ENCODE data around the gene TLR8.

TLR8 gene

DNA sequence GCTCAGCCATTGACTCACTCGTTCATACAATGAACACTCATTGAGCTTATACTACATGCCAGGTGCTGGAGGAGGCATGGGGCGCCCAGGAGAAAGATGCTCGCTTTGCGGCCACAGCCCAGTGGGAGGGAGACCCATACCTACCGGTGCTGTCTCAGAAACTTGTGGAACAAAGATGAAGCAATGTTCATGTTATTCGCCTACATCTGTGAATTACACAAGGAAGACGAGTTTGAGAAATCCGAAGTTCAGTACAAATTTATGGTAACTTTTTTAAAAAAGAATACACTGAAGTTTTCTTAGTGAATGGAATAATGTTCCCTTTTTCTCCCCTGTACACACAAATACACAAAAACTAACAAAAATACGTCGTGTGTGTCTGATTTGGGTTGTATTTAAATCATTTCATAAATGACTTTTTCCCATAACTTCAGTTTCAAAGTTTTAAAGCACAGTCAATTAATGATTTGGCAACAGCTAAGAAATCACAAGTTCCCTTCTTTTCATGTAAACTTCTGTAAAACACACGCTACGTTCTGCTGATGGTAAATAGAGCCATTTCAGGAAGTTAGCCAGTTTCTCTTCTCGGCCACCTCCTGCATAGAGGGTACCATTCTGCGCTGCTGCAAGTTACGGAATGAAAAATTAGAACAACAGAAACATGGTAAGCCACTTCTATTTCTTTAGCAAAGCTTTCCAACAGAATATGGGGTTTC is at the start of gene TLR8:
Gene TLR8 (plus strand): TSS at position 575 of the 716 bp plus-strand sequence. CDS start 87 bp downstream, at position 662.
- DNase-seq (ENCODE audit: low read depth): no peak

DNA sequence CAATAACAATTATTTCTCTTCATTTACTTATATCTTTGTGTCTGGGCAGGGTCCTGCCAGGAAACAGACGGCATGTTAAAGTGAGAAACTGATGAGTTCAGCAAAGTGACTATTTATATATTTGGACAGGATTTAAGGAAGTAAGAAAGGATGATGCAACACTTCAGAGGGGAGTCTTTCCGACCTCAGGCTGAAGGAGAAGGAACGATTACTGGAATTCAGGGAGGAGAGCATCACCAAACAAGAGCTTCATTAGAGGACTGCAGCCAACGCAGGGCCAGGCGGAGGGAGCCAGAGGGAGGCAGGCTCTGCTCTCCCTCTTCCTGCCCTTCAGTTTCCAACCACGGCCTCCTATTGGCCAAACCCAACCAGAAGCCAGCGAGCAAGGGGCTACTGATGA is 41.1 kb upstream of the TLR8 start:
- no peak for DNase-seq (ENCODE audit: low read depth)

DNA sequence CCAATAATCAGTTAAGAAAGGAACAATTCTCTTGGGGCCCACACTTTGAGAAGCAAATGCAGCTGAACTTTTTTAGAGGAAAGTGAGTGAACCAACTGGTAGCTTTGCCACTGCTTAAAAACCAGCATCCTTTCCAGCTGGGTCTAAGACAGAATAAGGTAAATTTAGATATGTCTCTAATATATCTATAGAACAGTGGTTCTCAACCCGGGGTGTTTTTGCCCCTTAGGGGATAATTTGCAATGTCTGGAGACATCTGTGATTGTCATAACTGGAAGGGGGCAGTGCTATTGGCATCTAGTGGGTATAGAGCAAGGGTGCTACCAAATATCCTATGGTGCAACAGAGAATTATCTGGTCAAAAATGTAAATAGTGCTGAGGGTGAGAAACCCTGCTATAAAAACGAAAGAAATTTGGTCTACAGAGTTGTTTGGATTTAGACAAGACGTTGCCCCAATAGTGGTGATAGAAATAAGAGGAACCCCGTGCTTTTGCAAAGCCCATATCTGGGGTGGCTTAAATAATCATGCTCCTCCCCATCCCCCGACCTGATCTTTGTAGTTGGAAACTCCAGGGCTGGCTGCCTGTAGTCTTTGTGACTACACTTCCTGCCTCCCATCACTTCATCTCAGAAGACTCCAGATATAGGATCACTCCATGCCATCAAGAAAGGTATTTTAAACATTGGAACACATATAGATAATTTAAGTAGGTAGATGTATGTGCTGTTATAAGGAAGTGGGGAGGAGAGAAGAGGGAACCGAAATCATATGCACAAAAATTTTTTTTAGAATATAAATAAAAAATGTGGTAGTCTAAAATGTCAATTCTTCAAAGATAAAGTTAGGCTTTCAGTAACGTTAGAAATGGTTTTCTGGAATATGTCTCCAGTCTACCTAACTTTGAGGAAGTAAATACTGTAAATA is 39.7 kb upstream of the TLR8 start, which contains the start of gene TLR7:
Gene TLR7 (plus strand): TSS at position 622 of the 927 bp plus-strand sequence. CDS start 507 bp downstream, outside the sequence.
- no peak for DNase-seq (ENCODE audit: low read depth)

DNA sequence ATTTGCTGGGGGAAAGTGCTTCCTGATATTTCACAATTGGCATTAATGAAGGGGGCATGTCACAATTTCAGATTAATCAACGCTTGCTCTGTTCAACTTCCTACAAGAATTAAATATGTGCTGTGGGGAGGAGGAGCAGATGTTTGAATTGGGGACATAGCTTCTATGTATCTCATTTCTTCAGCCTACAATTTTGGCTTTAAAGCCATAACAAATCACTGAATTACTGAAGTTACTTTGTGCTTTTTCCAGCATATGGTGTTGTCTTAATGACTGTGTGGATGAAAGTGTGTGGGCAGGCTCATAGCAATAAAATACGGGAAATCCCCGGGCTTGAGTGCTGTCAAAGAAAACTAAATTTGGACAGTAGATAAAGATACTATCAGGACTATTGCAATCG is 38.7 kb upstream of the TLR8 start:
- DNase-seq (ENCODE audit: low read depth): no peak

DNA sequence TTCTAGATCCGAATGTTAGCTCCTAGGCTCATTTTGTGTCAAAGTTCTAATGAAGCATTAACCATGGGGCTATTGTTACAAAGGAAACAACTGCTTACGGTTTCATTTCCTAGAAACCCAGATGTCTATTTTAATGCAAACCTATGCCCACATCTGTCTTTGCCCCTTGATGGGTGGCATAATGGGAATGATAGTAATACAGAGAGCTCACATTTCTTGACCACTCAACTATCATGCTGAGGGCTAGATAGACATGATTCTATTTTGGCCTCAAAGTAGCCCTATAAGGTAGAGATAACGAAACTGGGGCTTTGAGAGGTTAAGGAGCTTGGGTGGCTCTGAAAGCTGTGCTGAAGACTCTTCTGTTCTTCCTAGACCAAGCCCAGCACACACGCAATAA is 37.7 kb upstream of the TLR8 start:
- DNase-seq (ENCODE audit: low read depth): no peak

DNA sequence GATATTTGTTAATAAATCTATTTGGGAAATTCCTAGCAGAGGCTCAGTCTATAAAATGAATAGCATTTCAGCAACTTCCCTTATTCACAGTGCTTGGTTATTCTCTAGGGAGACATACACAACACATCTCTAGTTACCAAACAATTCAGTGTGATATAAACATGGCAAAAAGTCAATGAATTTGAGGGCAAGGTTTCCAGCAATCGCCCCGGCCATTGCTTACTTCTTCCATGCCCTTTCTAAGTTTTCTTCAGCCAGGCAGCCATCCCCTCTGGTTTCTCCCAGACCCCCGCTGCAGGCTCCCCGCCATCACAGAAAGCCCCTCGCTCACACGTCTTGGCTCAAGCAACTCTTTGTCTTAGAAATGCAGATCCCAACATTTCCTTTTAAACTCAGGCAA is 35.2 kb upstream of the TLR8 start:
- DNase-seq (ENCODE audit: low read depth): no peak

DNA sequence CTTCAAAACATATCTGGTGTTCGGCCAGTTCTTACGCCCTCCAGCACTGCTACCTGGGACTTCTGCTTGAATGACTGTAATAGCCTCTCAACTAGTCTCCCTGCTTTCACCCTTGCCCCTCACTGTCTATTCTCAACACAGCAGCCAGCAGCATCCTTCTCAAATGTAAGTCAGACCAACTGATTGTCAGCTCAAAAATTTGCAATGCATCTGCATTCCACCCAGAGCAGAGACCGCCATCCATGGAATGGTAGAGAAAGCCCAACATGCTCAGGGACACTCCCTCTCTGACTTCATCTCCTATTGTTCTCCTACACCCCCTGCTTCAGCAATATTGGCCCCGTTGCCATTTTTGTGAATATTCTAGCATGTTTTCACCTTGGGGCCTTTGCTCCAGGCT is 33.7 kb upstream of the TLR8 start:
- no peak for DNase-seq (ENCODE audit: low read depth)

DNA sequence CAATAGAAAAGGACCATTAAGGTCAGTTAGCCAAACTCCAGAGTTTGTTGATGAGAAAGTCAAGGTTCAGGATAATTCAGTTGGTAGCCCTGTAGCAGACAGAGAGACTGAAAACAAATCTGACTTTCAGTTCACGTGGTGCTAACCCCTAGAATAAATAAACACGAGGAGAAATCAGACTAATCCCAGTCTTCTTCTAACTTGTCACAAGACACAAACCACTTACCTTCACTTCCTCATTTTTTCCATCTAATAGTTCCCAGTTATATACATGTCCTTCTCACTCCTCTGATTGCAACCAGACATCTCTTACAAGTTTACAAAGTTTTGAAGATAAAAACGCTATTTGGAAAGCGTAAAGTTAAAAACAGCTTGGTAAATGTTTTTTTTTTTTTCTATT is 31.8 kb upstream of the TLR8 start:
- DNase-seq (ENCODE audit: low read depth): no peak

DNA sequence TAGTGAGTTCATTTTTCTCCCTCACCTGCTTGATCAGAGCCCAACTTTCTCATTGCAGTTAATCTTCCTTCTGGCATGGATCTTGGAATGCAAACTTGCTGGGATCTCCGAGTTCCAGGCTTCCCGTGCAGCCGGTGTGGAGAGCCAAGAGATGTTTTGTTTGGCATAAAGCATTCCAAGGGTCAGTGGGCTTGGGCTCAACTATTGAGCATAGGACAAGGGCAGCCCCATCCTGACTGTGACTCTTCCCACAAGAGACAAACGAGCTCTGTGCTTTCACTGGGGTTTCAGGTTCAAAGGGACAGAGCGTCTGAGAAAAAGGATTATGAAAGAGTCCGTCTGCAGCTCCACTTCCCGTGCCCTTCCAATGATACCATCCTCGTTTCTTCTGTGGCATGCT is 29.0 kb upstream of the TLR8 start:
- DNase-seq (ENCODE audit: low read depth): no peak

DNA sequence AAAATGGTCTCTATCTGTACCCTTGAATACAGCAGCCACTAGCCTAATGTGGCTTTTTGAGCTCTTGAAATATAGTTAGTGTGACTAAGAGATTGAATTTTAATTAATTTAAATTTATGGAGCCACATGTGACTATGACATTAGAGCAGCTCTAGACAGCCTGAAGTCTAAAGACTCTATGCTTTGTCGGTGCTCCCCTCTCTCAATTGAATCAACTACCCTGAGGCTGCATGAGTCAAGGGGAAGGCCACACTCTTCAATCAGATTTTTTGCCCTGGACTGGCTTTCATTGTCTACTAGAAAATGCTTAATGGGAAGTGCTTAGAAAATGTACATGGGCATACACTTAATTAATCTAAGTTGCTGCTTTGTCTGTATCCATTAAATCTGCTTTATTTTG is 27.9 kb upstream of the TLR8 start:
- no peak for DNase-seq (ENCODE audit: low read depth)

DNA sequence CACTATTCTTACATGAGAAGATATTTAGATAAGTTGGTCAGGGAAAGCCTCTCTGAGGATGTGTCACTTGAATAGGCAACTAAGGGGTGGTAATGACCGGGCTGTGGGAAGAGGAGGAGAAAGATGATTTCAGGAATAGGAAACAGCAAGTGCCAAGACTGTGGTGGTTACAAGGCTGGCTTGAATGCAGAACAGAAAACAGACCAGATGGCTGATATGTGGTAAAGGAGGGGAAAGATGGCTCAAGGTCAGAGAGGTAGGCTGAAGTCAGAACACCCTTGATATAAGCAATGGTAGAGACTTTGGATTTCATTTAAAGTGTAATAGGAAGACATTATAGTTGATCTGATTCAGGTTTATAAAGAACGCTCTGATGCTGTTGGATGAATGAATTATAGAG is 24.5 kb upstream of the TLR8 start:
- no peak for DNase-seq (ENCODE audit: low read depth)

DNA sequence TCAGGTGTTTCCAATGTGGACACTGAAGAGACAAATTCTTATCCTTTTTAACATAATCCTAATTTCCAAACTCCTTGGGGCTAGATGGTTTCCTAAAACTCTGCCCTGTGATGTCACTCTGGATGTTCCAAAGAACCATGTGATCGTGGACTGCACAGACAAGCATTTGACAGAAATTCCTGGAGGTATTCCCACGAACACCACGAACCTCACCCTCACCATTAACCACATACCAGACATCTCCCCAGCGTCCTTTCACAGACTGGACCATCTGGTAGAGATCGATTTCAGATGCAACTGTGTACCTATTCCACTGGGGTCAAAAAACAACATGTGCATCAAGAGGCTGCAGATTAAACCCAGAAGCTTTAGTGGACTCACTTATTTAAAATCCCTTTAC is 20.9 kb upstream of the TLR8 start:
- DNase-seq (ENCODE audit: low read depth): no peak

DNA sequence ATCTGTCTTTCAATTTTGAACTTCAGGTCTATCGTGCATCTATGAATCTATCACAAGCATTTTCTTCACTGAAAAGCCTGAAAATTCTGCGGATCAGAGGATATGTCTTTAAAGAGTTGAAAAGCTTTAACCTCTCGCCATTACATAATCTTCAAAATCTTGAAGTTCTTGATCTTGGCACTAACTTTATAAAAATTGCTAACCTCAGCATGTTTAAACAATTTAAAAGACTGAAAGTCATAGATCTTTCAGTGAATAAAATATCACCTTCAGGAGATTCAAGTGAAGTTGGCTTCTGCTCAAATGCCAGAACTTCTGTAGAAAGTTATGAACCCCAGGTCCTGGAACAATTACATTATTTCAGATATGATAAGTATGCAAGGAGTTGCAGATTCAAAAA is 19.9 kb upstream of the TLR8 start:
- DNase-seq (ENCODE audit: low read depth): no peak

DNA sequence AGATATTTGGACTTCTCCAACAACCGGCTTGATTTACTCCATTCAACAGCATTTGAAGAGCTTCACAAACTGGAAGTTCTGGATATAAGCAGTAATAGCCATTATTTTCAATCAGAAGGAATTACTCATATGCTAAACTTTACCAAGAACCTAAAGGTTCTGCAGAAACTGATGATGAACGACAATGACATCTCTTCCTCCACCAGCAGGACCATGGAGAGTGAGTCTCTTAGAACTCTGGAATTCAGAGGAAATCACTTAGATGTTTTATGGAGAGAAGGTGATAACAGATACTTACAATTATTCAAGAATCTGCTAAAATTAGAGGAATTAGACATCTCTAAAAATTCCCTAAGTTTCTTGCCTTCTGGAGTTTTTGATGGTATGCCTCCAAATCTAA is 19.3 kb upstream of the TLR8 start:
- no peak for DNase-seq (ENCODE audit: low read depth)

DNA sequence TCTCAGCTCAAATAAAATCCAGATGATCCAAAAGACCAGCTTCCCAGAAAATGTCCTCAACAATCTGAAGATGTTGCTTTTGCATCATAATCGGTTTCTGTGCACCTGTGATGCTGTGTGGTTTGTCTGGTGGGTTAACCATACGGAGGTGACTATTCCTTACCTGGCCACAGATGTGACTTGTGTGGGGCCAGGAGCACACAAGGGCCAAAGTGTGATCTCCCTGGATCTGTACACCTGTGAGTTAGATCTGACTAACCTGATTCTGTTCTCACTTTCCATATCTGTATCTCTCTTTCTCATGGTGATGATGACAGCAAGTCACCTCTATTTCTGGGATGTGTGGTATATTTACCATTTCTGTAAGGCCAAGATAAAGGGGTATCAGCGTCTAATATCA is 18.7 kb upstream of the TLR8 start:
- DNase-seq (ENCODE audit: low read depth): no peak

DNA sequence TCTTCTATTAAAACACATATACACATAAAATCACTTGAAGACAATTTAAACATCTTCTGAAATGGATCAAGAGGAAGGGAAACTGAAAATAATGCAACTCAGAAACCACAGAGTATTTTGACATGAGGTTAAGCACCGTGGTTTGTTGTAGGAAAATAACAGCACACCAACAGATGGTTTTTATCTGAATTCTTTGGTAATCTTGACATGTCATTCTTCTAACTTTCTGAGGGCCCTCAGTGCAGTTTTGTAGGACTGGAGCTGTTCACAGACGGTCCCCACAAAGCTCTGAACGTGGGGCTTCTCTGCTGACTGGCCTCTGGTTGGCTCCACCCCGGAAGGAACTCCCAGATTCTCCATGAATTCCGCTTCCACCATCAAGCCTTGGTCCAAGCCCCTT is 16.0 kb upstream of the TLR8 start:
- DNase-seq (ENCODE audit: low read depth): no peak

DNA sequence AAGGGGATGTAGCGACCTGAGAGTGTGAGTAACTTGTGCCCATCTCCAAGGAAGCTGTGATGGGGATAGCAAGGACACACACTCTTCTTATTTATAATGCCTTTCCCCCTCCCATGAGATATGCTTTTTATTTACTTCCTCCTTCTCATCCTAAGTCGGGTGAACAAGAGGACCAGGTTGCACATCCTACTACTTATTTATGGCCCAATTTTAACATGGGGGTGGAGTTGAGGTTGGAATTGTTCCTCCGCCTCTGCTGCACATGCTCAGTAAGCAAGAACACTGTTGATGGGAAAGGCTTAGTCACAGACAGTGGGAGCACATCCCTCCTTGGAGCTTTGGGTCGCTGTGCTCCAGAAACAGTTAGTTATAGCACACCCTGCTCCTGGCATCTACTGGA is 15.2 kb upstream of the TLR8 start:
- DNase-seq (ENCODE audit: low read depth): no peak

DNA sequence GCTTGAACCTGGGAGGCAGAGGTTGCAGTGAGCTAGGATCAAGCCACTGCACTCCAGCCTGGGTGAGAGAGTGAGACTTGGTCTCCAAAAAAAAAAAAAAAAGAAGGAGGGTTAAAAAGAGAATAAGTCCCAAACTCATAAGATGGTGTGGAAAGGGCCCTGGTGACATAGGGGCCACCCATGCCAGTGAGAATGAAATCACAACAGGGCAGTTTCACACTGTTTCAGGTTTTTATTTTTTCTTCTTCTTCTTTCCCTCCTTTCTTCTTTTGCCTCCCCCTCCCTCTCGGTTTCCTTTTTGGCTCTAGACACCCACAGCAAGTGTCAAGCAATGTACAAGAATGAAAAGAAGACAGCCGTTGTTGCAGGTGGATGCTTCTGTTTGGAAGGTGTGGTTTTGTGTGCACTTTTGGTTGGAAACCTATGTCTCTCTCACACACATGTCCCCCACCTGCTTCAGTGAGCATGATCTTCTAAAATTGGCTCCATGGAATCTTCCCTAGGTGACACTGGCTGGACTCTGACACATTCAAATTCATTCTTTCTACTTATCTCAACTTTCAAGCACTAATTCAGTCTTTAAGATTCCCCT is 14.4 kb upstream of the TLR8 start:
- DNase-seq (ENCODE audit: low read depth): no peak

DNA sequence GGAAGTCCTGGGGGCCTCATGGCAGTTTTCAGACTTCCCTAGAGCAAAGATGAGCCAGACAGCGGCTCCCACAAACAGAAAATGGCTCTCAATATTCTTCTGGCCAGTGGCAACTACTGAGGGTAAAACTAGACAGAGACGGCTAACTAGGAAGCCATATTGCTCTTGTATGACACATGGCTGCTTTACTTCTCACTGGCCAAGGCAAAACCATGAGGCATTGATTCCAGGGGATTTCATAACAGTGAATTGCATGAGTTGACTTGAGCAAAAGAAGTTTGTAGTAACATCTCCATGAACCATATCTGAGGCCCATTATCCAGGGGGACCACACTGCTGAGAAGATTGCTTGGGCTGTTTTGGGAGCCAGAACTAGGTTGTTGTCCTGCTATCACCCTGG is 13.7 kb upstream of the TLR8 start:
- DNase-seq (ENCODE audit: low read depth): no peak

DNA sequence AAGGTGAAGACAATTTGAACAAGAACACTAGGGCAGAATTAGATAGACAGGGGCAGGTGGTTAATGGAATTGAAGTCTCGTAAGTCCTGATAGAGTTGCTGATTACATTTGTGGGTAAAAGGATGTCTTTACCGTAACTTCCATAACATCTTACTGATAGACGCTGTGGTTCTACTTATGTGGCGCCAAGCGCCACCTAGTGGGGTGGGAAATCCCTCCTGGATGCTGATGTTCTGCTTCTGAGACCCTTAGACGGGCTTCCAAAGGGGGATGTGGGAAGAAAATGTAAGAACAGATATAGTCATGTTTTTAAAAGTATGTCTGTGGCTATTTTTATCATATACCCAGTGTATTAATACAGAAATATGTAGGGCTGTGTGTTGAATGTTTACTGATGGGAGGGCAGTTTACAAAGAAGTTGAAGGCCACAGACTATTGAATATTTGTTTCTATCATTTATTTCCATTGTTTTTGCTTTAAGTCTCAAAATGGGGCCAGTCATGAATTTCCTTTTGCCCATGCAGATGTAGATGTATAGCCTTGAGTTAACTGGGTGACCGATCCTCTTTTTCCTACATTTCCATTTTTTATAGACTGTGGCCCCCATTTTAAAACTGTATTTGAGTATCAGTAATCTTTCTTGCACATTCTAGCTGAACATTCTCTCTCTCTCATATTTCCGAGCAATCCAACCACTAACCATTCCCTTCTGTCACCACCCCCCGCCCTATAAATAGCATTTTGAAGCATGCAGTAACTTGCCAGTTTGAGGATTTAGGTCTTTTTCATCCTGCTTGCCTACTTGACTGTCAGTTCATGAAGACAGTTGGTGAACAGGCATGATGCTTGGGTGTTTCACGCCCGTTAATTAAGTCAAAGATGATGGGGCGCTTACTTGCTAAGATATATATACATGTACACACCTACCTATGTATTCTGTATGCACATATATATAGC is 12.1 kb upstream of the TLR8 start:
- DNase-seq (ENCODE audit: low read depth): peak; percentile 15

DNA sequence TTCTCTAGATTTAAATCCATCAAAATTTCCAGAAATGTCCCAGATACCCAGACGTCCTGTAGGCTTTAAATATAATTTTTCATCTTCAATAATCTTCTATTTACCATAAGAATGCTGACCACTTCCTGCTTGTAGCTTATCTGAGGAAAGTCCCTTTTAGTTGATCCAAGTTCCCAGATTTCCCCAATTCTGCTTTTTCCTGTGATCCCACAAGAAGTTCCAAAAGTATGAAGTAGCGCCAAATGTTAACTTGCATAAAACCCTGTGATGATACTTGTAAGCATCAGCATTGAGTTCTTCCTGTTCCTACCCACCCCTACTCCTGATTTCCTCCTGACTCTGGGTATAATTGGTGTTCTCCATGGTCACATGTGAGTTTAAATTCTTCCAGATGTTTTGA is 10.6 kb upstream of the TLR8 start:
- no peak for DNase-seq (ENCODE audit: low read depth)

DNA sequence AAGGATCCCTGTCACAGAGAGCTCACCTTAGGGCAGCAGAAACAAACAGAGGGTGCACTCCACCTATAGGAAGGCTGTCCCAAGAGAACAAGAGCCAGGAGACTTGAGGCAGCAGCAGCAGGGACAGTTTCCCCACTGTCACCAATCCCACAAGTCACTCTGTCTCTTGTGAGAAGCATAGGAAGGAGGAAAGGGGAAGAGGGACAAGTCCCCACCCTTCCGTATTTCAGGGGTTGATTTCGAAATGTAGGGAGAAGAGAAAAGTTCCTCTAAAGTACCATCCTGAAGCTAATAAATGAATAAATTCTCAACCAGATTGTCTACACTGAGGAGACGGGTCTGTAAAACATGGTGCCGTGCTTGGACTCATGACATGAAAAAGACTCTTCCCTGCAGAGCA is 9.5 kb upstream of the TLR8 start:
- no peak for DNase-seq (ENCODE audit: low read depth)

Data from activated T-helper 1 cell treated with Interleukin-2 at 50 U/mL for 16 hours (primary cell).